CD4-positive, alpha-beta T cell treated with Interleukin-17A for 4 hours (primary cell): ENCODE data around the gene BORCS8.
"Not testable (repeated sequence)": the region's sequence is repeated elsewhere in the genome, so short reads cannot be mapped to it uniquely, and the experiment has no call there.

Experiments used
- DNase-seq: peaks from one replicate; pipeline ENCODE4 v3.0.0-alpha.2; 2020; ENCODE audit warnings: mixed read lengths

The BORCS8 gene

DNA sequence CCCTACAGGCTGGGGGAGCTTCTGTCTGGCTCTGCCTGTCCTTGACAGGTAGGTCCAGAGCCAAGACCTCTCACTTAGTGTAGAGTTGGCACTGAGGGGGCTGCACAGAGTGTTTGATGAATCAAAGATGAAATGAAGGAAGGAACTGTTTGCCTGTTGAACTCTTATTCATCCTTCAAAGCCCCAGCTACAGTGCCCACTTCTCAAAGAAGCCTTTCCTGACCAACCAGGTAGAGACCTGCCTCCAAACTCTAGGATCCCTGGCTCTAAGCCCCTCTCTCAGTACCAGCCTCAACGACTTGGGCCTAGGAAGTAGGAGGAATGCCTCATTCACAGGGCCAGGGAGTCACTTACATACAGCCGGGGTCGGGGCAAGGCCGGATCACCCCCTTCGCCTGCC, 44.6 kb downstream of the BORCS8 start:
- DNase-seq: no peak

- no peak for DNase-seq
Measured at GRCh38 chr19:19146865-19147264, 45.1 kb downstream of the BORCS8 start.

DNA sequence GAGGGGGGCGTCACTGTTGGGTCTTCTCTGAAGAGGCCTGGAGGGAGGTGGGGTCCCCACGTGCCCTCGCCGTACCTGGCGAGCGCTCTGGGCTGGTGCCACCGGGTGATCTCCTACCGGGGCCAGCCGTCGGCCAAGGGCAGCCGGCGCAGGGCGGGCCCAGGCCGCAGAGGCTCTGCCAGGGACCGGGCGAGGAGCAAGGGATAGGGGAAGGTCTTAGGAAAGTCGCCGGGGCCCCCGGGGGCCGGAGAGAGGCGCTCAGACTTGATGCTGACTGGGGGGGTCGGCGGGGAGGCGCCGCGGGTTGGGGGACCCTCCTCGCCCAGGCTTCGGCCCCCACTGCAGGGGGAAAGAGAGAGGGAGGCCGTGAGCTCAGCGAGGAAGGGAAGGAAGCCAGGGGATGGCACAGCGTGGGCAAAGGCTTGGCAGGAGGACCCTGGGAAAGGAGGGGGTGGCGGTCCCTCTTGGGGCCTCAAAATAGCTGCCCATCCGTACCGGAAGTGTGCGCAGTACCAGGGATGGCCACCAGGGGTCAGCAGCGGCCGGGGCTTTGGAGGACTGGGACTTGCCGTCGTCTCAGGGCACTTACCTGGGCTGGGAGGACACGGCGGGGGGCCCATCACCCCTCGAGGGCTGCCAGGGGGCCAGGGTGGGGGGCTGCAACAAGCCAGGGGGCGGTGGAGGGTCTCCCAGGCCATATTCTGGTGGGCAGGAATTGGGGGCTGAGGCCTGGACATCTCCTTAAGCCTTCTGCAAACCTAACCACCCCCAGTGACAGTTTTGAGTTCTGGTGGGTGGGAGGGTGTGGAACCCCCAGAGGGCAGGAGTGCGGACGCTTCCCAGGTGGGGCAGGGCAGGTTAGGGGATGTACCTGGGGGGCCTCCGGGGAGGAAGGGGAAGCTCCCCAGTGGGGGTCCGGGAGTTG, 46.0 kb downstream of the BORCS8 start:
- peak; percentile 88 for DNase-seq

DNA sequence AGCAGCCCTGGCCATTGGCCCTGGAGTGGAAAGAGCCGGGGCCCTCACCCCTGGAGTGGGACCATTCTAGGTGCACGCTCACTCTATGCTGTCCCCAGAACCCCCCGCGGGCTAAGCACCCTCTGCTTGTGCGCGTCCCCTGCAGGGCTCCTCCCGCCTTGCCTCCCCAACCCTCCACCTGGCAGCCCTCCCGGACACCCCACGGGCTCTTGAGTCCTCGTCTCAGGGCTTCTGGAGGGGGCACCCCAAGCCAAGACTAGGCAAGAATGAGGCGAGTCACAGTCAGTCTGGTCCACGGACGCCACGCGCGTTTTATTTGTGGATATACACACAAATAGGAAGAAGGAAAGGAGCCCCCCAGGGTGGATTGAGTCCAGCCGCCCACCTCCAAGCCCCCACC, 46.7 kb downstream of the BORCS8 start:
- DNase-seq: no peak

GRCh38 chr19:19142347-19142746, 49.6 kb downstream of the BORCS8 start:
- DNase-seq: no peak

GRCh38 chr19:19140476-19140875, 51.5 kb downstream of the BORCS8 start:
- DNase-seq: no peak

DNA sequence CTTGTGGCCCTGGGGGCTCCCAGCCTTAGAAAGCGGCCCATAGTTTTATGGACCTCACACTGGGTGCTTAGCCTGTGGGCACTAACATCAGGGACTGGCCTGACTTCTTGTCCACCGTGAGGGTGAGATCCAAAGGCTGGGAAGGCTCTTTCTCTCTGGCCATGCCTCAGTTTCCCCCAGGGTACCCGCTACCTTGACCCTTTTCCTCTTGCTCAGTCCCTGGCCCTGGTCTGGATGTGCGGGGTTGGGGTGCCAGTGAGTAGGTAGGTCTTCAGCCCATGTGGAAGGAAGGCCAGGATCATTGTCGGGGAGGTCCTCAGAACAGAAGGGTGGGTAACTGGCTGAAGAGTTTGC, 52.1 kb downstream of the BORCS8 start:
- DNase-seq: no peak

- DNase-seq: peak; percentile 95
Measured at GRCh38 chr19:19138109-19138981, 53.6 kb downstream of the BORCS8 start, which contains the start of gene TMEM161A. Gene TMEM161A (minus strand): TSS chr19:19138478. CDS start chr19:19138428, 50 bp downstream.

GRCh38 chr19:19137556-19138108, 54.3 kb downstream of the BORCS8 start:
- no peak for DNase-seq

DNA sequence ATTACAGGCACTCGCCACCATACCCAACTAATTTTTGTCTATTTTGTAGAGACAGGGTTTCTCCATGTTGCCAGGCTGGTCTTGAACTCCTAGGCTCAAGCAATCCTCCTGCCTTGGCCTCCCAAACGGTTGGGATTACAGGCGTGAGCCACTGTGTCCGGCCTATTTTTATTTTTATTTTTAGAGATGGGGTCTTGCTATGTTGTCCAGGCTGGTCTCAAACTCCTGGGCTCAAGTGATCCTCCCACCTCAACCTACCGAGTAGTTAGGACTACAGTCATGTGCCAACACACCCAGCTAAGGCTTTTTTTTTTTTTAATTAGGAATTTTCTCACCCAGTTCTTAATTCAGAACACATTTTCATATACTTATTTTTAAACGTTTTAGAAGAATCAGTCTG, 56.2 kb downstream of the BORCS8 start:
- not testable (repeated sequence) for DNase-seq

- peak; percentile 56 for DNase-seq
Measured at GRCh38 chr19:19134687-19135158, 57.2 kb downstream of the BORCS8 start.

- DNase-seq: no peak
Measured at GRCh38 chr19:19133985-19134384, 58.0 kb downstream of the BORCS8 start.

DNA sequence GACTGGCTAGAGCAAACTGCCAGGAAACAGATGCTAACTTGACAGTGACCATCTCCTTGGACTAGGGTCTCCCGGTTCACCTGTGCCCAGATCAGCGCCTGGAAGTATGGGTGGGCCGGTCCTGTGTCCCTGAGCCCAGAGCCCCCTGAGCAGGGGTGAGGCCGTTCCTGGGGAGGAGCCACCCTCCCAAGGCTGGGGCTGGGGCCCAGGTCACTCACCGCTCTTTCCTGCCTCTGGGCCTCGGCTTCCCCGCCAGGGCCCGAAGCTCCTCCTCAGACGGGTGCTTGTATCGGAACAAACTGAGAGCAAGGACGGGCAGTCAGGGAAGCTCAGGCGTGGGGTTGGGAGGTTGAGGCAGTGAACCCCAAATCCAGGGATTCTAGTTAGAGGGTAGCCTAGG, 59.0 kb downstream of the BORCS8 start:
- no peak for DNase-seq

DNA sequence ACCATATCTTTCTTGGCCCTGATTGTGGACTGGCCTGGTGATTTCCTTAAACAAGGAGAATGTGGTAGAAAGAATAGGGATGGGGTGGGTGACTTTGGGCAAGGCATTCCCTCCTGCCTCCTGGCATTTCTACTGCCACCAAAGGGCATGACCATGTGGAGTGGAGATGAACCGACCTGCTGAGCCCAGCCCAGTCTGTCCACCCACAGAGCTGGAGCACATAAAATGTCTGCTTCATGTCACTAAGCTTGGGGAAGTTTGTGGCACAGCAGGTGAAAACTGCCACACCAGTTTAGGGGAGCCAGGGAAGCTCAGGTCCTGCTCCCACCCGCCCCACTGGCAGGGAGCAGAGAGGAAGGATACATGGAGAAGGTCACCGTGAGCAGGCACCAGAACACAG, 60.0 kb downstream of the BORCS8 start:
- DNase-seq: no peak
